Measurements from ENCODE around the gene SYT2. TPM values are rescaled to one million over a fixed set of nuclear protein-coding genes. Genes with fewer than 3 reads are reported as not detected.
"Not testable (repeated sequence)": the region's sequence is repeated elsewhere in the genome, so short reads cannot be mapped to it uniquely, and the experiment has no call there.

SYT2 gene
- total and polyA plus RNA-seq, 4 donors, result 0.01 to 0.23 (median 0.03) TPM

- no peaks in the 10 kb centered on the region for H3K27me3 ChIP-seq (ENCODE audit: control insufficient read depth in 3 of 3, insufficient read depth in 3 of 3, low read length in 2 of 3)
- H3K4me1 ChIP-seq (ENCODE audit: control insufficient read depth in 5 of 5, insufficient read depth in 5 of 5, low read length in 5 of 5), result peaks cover 0 to 14% (median 4%) of the 10 kb centered on the region in 5 donors
- WGBS, 2 donors, result 89 to 90% methylated on average over 2 of the region's 2 CpGs
- TF ChIP-seq CTCF (IDR thresholded peaks at IDR 0.05; ENCODE audit: control extremely low read depth, extremely low read depth), result no peak
- DNase-seq (no peak), ATAC-seq (ENCODE audit: insufficient read depth, low FRiP score) (no peak)
- no peaks in the 10 kb centered on the region for H3K9me3 ChIP-seq (ENCODE audit: control insufficient read depth in 4 of 4, insufficient read depth in 3 of 4, low read length in 3 of 4)
- H3K36me3 ChIP-seq (ENCODE audit: control insufficient read depth in 4 of 4, insufficient read depth in 4 of 4, low read length in 4 of 4), result peaks cover 3 to 15% (median 9%) of the 10 kb centered on the region in 4 donors
- H3K4me3 ChIP-seq, result no peak overlapping the region
- H3K9ac ChIP-seq (ENCODE audit: insufficient read depth in 1 of 2, low read length in 2 of 2), result no peak overlapping the region
- peak overlapping the region in 1 of 2 donors; percentile 77 for H3K27ac ChIP-seq (ENCODE audit: low read depth in 1 of 2, low read length in 1 of 2)
Measured at GRCh38 chr1:202561726-202562443, 148.4 kb downstream of the SYT2 start.

- no peaks in the 10 kb centered on the region for H3K9me3 ChIP-seq (ENCODE audit: control insufficient read depth in 4 of 4, insufficient read depth in 3 of 4, low read length in 3 of 4)
- no peak overlapping the region for H3K9ac ChIP-seq (ENCODE audit: insufficient read depth in 1 of 2, low read length in 2 of 2)
- ATAC-seq (ENCODE audit: insufficient read depth, low FRiP score) (no peak), DNase-seq (no peak)
- H3K27ac ChIP-seq (ENCODE audit: low read depth in 1 of 2, low read length in 1 of 2), result no peak overlapping the region
- TF ChIP-seq CTCF (IDR thresholded peaks at IDR 0.05; ENCODE audit: control extremely low read depth, extremely low read depth), result no peak
- H3K36me3 ChIP-seq (ENCODE audit: control insufficient read depth in 4 of 4, insufficient read depth in 4 of 4, low read length in 4 of 4), result peaks cover 3 to 15% (median 9%) of the 10 kb centered on the region in 4 donors
- peaks cover 0 to 10% (median 0%) of the 10 kb centered on the region in 5 donors for H3K4me1 ChIP-seq (ENCODE audit: control insufficient read depth in 5 of 5, insufficient read depth in 5 of 5, low read length in 5 of 5)
- H3K4me3 ChIP-seq, result no peak overlapping the region
- WGBS, 2 donors, result 79 to 80% methylated on average over 1 of the region's 1 CpG
- H3K27me3 ChIP-seq (ENCODE audit: control insufficient read depth in 3 of 3, insufficient read depth in 3 of 3, low read length in 2 of 3), result no peaks in the 10 kb centered on the region
Measured at GRCh38 chr1:202561240-202561639, 149.0 kb downstream of the SYT2 start.

GRCh38 chr1:202557662-202558061 is 152.6 kb downstream of the SYT2 start:
- H3K9ac ChIP-seq (ENCODE audit: insufficient read depth in 1 of 2, low read length in 2 of 2); H3K27me3 ChIP-seq (ENCODE audit: control insufficient read depth in 3 of 3, insufficient read depth in 3 of 3, low read length in 2 of 3); ATAC-seq (ENCODE audit: insufficient read depth, low FRiP score); DNase-seq; H3K4me3 ChIP-seq; H3K9me3 ChIP-seq (ENCODE audit: control insufficient read depth in 4 of 4, insufficient read depth in 3 of 4, low read length in 3 of 4); H3K36me3 ChIP-seq (ENCODE audit: control insufficient read depth in 4 of 4, insufficient read depth in 4 of 4, low read length in 4 of 4): not testable (repeated sequence)
- Histone ChIP-seq H3K4me1 (ENCODE audit: control insufficient read depth in 5 of 5, insufficient read depth in 5 of 5, low read length in 5 of 5) (peaks cover 0 to 12% (median 2%) of the 10 kb centered on the region in 5 donors), H3K27ac (ENCODE audit: low read depth in 1 of 2, low read length in 1 of 2) (peak overlapping the region in 1 of 2 donors; percentile 74)
- WGBS, 2 donors, result 88 to 93% methylated on average over 1 of the region's 1 CpG

GRCh38 chr1:202556037-202556436 is 154.2 kb downstream of the SYT2 start:
- not testable (repeated sequence) for H3K4me3 ChIP-seq; H3K27me3 ChIP-seq (ENCODE audit: control insufficient read depth in 3 of 3, insufficient read depth in 3 of 3, low read length in 2 of 3); DNase-seq; H3K36me3 ChIP-seq (ENCODE audit: control insufficient read depth in 4 of 4, insufficient read depth in 4 of 4, low read length in 4 of 4); ATAC-seq (ENCODE audit: insufficient read depth, low FRiP score); H3K9me3 ChIP-seq (ENCODE audit: control insufficient read depth in 4 of 4, insufficient read depth in 3 of 4, low read length in 3 of 4); H3K27ac ChIP-seq (ENCODE audit: low read depth in 1 of 2, low read length in 1 of 2); H3K9ac ChIP-seq (ENCODE audit: insufficient read depth in 1 of 2, low read length in 2 of 2)
- peaks cover 0 to 11% (median 3%) of the 10 kb centered on the region in 5 donors for H3K4me1 ChIP-seq (ENCODE audit: control insufficient read depth in 5 of 5, insufficient read depth in 5 of 5, low read length in 5 of 5)
- 89 to 99% methylated on average over 4 of the region's 4 CpGs for WGBS, 2 donors

- not testable (repeated sequence) for ATAC-seq (ENCODE audit: insufficient read depth, low FRiP score); H3K9ac ChIP-seq (ENCODE audit: insufficient read depth in 1 of 2, low read length in 2 of 2); H3K27me3 ChIP-seq (ENCODE audit: control insufficient read depth in 3 of 3, insufficient read depth in 3 of 3, low read length in 2 of 3); H3K36me3 ChIP-seq (ENCODE audit: control insufficient read depth in 4 of 4, insufficient read depth in 4 of 4, low read length in 4 of 4); H3K9me3 ChIP-seq (ENCODE audit: control insufficient read depth in 4 of 4, insufficient read depth in 3 of 4, low read length in 3 of 4); H3K4me3 ChIP-seq; DNase-seq
- 86 to 90% methylated on average over 4 of the region's 4 CpGs for WGBS, 2 donors
- Histone ChIP-seq H3K4me1 (ENCODE audit: control insufficient read depth in 5 of 5, insufficient read depth in 5 of 5, low read length in 5 of 5) (peaks cover 0 to 11% (median 3%) of the 10 kb centered on the region in 5 donors), H3K27ac (ENCODE audit: low read depth in 1 of 2, low read length in 1 of 2) (peak overlapping the region in 1 of 2 donors; percentile 33)
Measured at GRCh38 chr1:202554619-202555018, 155.6 kb downstream of the SYT2 start.

Data from lung (tissue), 12 donors.